Measurements from ENCODE around the gene ANKRD16.
"Not testable (repeated sequence)": the region's sequence is repeated elsewhere in the genome, so short reads cannot be mapped to it uniquely, and the experiment has no call there.

ANKRD16 gene

GRCh38 chr10:5873515-5873995 is 16.1 kb downstream of the ANKRD16 start:
- peak; percentile 67 for DNase-seq

- peak; percentile 31 for DNase-seq
Observed at GRCh38 chr10:5871596-5871995, 18.1 kb downstream of the ANKRD16 start.

DNA sequence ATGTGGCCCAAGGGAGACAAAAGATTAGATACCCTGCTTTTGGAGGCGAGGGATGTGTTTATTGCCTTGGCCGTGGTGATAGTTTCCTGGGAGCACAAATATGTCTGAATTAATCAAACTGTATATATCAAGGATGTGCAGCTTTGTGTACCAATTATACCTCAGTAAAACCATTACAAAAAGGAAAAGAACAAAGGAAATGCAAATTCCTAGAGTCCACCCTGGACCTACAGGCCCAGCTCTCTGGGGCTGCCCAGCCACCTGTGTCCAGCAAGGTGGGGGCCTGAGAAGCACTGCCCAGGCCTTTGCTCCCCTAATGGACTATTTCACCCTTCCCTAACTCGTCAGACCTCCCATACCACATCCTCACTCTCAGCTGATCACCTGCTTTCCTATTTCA is 20.5 kb downstream of the ANKRD16 start:
- no peak for DNase-seq

DNA sequence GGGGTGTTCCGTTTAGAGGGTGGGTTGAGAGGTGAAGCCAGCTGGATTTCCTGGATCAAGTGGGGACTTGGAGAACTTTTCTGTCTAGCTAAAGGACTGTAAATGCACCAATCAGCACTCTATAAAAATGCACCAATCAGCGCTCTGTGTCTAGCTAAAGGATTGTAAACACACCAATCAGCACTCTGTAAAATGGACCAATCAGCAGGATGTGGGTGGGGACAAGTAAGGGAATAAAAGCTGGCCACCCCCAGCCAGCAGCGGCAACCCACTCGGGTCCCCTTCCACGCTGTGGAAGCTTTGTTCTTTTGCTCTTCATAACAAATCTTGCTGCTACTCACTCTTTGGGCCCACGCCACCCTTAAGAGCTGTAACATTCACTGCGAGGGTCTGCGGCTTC is 21.3 kb downstream of the ANKRD16 start:
- DNase-seq = not testable (repeated sequence)

DNA sequence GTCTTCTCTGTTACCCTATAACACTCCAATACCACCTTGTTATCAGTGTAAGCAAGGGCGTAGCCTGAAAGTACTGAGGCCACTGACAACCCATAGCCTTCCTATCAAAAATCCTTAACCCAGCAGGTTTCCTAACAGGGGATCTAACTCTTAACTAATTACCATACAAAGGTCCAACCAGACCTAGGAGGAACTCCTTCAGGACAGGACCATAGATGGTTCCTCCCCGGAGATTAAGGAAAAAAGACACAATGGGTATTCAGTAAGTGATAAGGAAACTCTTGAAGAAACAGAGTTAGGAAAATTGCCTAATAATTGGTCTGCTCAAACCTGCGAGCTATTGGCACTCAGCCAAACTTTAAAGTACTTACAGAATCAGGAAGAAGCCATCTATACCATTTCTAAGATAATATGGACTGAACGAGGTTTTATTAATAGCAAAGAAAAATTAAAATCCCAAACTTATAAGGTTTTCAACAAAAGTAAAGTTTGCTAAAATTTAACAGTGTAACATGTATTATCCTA is 22.5 kb downstream of the ANKRD16 start:
- DNase-seq = not testable (repeated sequence)

DNA sequence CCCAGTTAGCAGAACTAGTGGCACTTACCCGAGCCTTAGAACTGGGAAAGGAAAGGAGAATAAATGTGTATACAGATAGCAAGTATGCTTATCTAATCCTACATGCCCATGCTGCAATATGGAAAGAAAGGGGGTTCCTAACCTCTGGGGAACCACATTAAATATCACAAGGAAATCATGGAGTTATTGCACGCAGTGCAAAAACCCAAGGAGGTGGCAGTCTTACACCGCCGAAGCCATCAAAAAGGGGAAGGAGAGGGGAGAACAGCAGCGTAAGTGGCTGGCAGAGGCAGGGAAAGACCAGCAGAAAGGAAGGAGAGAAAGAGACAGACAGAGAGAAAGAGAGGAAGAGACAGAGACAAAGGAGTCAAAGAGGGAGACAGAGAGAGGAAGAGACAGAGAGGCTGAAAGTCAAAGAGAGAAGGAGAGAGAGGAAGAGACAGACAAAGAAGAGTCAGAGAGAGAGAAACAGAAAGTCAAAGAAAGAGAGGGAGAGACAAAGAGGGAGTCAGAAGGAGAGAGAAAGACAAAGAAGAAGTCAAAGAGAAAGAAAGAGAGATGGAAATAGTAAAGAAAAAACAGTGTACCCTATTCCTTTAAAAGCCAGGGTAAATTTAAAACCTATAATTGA is 23.1 kb downstream of the ANKRD16 start:
- DNase-seq = not testable (repeated sequence)

DNA sequence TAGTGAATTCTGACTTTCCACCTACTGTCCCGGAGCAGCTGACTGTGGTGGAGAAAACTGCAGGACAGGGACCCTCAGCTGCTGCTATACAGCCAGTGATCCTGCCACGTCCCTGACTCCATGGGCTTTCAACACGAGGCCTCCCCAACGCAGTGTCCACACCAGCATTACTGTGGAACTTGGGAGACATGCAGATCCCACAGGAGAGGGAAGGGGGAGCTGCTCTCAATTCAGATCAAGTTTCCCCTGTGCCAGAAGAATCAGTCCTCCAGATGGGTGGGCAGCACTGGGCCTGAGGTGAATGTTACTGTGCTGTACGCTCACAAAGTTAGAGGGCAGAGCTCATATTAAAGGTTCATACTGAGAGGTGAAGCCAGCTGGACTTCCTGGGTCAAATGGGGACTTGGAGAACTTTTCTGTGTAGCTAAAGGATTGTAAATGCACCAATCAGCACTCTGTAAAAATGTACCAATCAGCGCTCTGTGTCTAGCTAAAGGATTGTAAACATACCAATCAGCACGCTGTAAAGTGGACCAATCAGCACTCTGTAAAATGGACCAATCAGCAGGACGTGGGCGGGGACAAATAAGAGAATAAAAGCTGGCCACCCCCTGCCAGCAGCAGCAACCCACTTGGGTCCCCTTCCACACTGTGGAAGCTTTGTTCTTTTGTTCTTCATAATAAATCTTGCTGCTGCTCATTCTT is 26.6 kb downstream of the ANKRD16 start:
- DNase-seq = not testable (repeated sequence)

DNA sequence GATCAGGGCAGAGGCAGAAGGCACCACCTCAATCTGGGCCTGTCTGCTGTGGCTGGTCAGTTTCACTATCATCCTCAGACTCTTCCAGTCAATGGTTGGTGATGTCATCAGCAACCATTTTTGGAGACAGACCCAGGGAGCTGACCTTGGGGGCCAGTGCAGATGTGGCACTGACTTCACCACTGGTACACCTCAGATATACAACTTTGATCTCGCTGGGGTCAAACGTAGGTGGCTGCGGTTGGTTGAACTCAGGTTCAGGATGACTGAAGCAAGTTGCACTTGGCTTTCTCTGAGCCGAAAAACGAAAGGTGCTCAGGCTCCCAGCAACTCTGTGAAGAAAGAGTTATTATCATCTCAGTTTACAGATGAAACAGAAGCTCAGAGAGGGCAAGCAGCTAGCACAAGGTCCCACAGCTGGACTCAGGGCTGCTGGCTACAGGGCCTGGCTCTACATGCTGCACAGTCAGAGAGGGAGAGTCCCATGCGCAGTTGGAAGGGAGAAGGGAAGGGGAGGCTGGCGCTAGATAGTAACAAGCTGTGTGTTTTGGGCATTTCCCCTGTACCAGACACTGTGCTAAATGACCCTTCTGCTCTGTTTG is 27.2 kb downstream of the ANKRD16 start:
- no peak for DNase-seq

DNA sequence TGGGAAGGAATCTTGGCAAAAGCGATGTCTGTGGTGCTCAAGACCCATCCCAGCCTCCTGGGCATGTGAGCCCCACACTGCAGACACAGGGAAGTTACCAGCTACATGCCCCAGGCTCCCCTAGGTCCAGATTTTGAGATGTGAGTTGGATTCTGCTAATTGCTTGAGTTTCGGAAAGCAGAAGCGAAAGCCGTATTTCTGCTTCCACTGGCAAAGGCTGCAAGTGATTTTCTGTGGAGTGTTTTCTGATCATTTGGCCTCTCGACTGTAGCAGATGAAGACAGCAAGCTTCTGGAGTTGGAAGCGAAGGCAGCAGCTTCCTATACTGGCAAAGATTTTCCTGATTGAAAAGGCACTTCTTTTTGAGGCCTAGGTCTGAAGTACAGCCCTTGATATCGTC is 29.6 kb downstream of the ANKRD16 start:
- DNase-seq = no peak

GRCh38 chr10:5858811-5859210 is 30.9 kb downstream of the ANKRD16 start:
- DNase-seq = no peak

DNA sequence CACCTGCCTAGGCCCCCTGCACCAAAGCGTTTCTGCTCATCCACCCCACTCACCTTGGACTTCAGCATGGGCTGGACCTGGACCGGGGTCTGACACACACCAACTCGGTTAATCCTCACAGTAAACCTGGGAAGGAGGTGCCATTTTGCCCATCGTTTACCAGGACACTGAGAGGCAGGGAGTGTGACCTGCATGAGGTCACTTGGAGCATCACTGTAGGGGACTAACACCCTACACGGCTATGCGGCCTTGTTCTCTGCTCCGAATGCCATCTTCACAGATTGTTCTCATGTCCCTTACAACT is 33.0 kb downstream of the ANKRD16 start:
- DNase-seq = no peak

DNA sequence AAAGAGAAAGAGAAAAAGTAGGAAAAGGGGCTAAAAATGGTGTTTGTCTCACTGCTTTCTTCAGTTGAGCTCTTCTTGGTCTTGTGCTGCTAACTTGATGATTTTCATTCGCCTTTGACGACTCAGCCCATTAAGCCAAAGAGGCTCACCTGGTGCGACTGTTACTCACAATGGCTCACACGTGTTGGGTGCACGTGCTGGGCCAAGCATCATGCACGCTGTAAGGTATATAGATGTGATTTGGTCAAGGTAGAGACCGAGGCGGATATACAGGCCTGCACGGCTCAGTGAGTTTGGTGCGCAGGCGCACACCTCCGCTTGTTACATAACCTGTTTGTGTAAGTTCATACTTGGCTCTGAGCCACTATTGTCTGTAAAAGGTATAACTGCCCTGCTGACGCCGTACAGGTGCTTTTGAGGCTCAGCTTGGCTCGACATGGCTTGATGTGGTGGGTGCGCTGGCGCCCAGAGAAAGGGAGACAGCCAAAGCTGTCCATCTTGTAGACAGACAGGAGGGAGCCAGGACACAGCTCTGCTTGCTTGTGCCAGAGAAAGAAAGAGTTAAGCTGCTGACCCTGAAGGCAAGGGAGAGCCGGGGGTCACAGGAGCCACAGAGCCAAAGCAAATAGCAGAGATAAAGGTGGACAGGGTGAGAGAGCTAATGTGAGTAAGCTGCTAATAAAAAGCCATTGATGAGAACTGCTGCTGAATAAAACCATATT is 33.6 kb downstream of the ANKRD16 start:
- DNase-seq = no peak

DNA sequence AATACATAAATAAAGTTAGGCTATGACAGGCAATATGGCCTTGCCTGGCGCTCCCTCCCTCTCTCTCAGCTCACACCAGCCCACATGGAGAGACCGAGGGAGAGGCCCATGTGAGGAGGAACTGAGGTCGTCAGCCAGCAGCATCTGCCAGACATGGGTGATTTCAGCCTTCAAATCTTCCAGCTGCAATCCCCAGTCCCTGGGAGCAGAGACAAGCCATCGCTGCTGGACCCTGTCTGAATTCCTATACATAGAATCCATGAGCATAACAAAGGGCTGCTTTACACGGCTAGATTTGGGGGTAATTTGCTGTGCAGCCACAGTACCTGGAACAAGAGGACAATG is 35.6 kb downstream of the ANKRD16 start:
- DNase-seq = no peak

DNA sequence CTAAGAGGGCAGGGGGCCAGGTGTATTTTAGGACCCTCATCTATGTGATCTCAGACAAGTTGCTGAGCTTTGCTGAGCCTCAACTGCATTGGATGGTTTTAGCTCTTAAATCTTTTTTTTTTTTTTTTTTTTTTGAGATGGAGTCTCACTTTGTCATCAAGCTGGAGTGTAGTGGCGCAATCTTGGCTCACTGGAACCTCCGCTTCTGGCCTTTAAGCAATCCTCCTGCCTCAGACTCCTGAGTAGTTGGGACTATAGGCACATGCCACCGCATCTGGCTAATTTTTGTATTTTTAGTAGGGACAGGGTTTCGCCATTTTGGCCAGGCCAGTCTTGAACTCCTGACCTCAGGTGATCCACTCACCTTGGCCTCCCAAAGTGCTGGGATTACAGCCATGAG is 43.0 kb downstream of the ANKRD16 start:
- not testable (repeated sequence) for DNase-seq

DNA sequence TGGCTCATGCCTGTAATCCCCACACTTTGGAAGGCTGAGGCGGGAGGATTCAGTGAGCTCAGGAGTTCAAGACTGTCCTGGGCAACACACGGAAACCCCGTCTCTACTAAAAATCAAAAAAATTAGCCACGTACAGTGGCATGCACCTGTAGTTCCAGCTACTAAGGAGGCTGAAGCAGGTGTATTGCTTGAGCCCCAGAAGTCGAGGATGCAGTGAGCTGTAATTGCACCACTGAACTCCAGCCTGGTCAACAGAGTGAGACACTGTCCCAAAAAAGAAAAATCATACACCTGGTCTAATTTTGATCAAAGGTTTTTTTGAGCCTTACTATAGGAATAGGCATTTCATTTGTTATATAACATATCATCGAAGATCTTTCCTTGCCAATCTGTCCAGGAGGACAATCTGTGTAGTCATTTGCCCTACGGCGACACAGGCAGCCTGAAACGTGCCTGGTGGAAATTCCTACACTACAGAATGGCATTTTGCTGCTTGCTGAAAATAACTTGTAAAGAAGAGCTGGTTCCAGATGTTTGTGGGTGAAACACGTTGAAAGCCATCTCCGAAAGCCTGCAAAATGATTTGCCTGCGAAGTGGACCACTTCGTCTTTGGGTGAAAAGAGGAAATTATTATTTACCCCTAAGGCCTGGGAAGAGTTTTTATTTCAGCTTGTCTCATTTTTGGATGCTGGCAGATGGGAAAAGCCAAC is 45.2 kb downstream of the ANKRD16 start:
- no peak for DNase-seq

GRCh38 chr10:5843686-5844344 is 45.9 kb downstream of the ANKRD16 start:
- no peak for DNase-seq

DNA sequence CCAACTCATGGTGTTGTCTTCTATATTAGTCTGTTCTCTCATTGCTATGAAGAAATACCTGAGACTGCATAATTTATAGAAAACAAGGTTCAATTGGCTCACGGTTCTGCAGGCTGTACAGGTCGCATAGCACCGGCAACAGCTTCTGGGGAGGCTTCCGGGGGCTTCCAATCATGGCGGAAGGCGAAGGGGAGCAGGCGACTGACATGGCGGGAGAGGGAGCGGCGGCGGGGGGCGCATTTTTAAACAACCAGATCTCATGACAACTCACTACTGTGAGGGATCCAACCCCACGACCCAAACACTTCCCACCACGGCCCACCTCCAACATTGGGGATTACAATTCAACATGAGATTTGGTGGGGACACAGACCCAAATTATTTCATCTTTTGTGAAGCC is 47.7 kb downstream of the ANKRD16 start:
- DNase-seq = no peak

- peak; percentile 56 for DNase-seq
Observed at GRCh38 chr10:5840314-5841307, 49.1 kb downstream of the ANKRD16 start.

DNA sequence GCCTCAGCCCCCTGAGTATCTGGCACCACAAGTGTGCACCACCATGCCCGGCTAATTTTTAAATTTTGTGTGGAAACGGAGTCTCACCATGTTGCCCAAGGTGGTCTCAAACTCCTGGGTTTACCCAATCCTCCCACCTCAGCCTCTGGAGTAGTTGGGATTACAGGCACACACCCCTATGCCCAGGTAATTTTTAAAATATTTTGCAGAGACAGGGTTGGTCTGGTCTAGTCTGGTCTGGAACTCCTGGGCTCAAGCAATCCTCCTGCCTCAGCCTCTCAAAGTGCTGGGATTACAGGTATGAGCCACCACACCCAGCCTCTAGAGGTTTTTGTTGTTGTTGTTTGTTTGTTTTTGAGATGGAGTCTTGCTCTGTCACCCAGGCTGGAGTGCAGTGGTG is 53.5 kb downstream of the ANKRD16 start:
- DNase-seq = not testable (repeated sequence)

GRCh38 chr10:5835446-5836095 is 54.1 kb downstream of the ANKRD16 start:
- no peak for DNase-seq
